Endothelial cell of umbilical vein (primary cell): Measurements from ENCODE around the gene ZNF649. TPM values are rescaled to one million over a fixed set of nuclear protein-coding genes. Genes with fewer than 3 reads are reported as not detected.

Experiments used
- BruUV-seq: library from RNA; stranded (reverse); fragments of 400-500 nt; replicated peaks from 2 replicates; lab custom pipeline; 2021; lab: Mats Ljungman, UMichigan
- CTCF ChIA-PET: fragments of 300-600, 350-600 bp; sonication (Branson Sonifier 250); formaldehyde crosslinking; loops from one replicate; lab custom pipeline; 2021; ENCODE audit warnings: antibody characterized with exemption, inconsistent platforms; lab: Charles Lee
- POLR2A ChIA-PET: fragments of 300-600, 350-600 bp; sonication (Branson Sonifier 250); formaldehyde crosslinking; loops from one replicate; lab custom pipeline; 2021; ENCODE audit warnings: antibody characterized with exemption, inconsistent platforms; lab: Charles Lee
- DNase-seq: peaks from one replicate; pipeline ENCODE4 v3.0.0-alpha.2; 2011; ENCODE audit warnings: low read depth, low spot score
- FAIRE-seq: peaks from 2 replicates; lab custom pipeline; 2011; peaks lifted over from hg19 to GRCh38; lab: Jason Lieb, UNC
- H2AFZ ChIP-seq: 2 replicates; pipeline ENCODE4 v1.6.0; 2012; ENCODE audit warnings: low read depth, low read length, control low read depth, inconsistent platforms
- H3K27ac ChIP-seq: 2 replicates; pipeline ENCODE4 v1.5.1; 2011; ENCODE audit warnings: low read depth, mild to moderate bottlenecking, control low read depth, low read length, moderate library complexity; ENCODE audit not compliant: insufficient read depth
- H3K27me3 ChIP-seq, 2 experiments: 2 replicates each; pipeline versions ENCODE4 v1.6.0 to v1.6.1; 2011; ENCODE audit warnings: low read length in 2 of 2, mixed read lengths in 1 of 2; ENCODE audit not compliant: control insufficient read depth in 2 of 2, insufficient read depth in 2 of 2
- H3K36me3 ChIP-seq, 2 experiments: 2 replicates in 1 of 2; 3 replicates in 1 of 2; pipeline ENCODE4 v1.5.1; 2011; ENCODE audit warnings: low read length in 2 of 2, mild to moderate bottlenecking in 1 of 2, moderate library complexity in 1 of 2; ENCODE audit not compliant: control insufficient read depth in 2 of 2, insufficient read depth in 2 of 2; ENCODE audit errors: extremely low read depth in 1 of 2
- H3K4me1 ChIP-seq: 3 replicates; pipeline ENCODE4 v1.5.1; 2011; ENCODE audit warnings: mild to moderate bottlenecking, low read length; ENCODE audit not compliant: control insufficient read depth, insufficient read depth; ENCODE audit errors: extremely low read depth
- H3K4me2 ChIP-seq: 2 replicates; pipeline ENCODE4 v1.6.1; 2011; ENCODE audit warnings: low read length, control low read depth, mixed read lengths; ENCODE audit not compliant: insufficient read depth
- H3K4me3 ChIP-seq, 3 experiments: fragments of 200-600 bp in 1 of 3; sonication (generic), shearing (Covaris generic) in 1 of 3; replicated peaks in 1 of 3; 2 replicates each; pipeline ENCODE4 v1.5.1; 2011 to 2016; ENCODE audit warnings: control low read depth in 3 of 3, low read length in 3 of 3, mild to moderate bottlenecking in 2 of 3, inconsistent platforms in 1 of 3, low read depth in 1 of 3, moderate library complexity in 1 of 3; ENCODE audit not compliant: insufficient read depth in 1 of 3
- H3K79me2 ChIP-seq: 2 replicates; pipeline ENCODE4 v1.6.0; 2012; ENCODE audit warnings: low read length, inconsistent platforms; ENCODE audit not compliant: control insufficient read depth, insufficient read depth
- H3K9ac ChIP-seq: replicated peaks from 2 replicates; pipeline ENCODE3; 2011; ENCODE audit warnings: low read length, control low read depth; ENCODE audit not compliant: insufficient read depth; ENCODE audit errors: extremely low read depth
- H3K9me1 ChIP-seq: replicated peaks from 3 replicates; pipeline ENCODE4 v1.6.0; 2011; ENCODE audit warnings: mild to moderate bottlenecking, low read length; ENCODE audit not compliant: control insufficient read depth, insufficient read depth; ENCODE audit errors: extremely low read depth
- H3K9me3 ChIP-seq: replicated peaks from 2 replicates; pipeline ENCODE4 v1.5.1; 2012; ENCODE audit warnings: low read length, inconsistent platforms; ENCODE audit not compliant: control insufficient read depth, insufficient read depth
- H4K20me1 ChIP-seq: replicated peaks from 2 replicates; pipeline ENCODE3; 2011; ENCODE audit warnings: mild to moderate bottlenecking, low read length; ENCODE audit not compliant: control insufficient read depth, insufficient read depth; ENCODE audit errors: extremely low read depth
- CTCF ChIP-seq, 2 donors: IDR thresholded peaks; 1 replicate in 1 of 2; 2 replicates in 1 of 2; pipeline ENCODE4 v1.5.1; 2011; ENCODE audit warnings: low read length in 2 of 2, mild to moderate bottlenecking in 2 of 2, moderate library complexity in 2 of 2, control low read depth in 1 of 2, inconsistent platforms in 1 of 2, low read depth in 1 of 2; ENCODE audit not compliant: insufficient read depth in 1 of 2; ENCODE audit errors: extremely low read depth in 1 of 2
- EZH2 ChIP-seq: IDR thresholded peaks from 2 replicates; pipeline ENCODE4 v1.6.1; 2012; ENCODE audit warnings: borderline replicate concordance, low read depth, mild to moderate bottlenecking, moderate library complexity, low read length, inconsistent platforms; ENCODE audit not compliant: severe bottlenecking
- FOS ChIP-seq: IDR thresholded peaks from 2 replicates; pipeline ENCODE4 v1.6.1; 2011; ENCODE audit warnings: mild to moderate bottlenecking, low read length, moderate library complexity, borderline replicate concordance; ENCODE audit not compliant: insufficient read depth
- GATA2 ChIP-seq: IDR thresholded peaks from 2 replicates; pipeline ENCODE4 v1.7.0; 2011; ENCODE audit warnings: low read depth, mild to moderate bottlenecking, moderate library complexity, mixed read lengths, low read length; ENCODE audit not compliant: insufficient read length, insufficient read depth
- JUN ChIP-seq: IDR thresholded peaks from 2 replicates; pipeline ENCODE4 v1.6.1; 2011; ENCODE audit warnings: borderline replicate concordance, low read depth; ENCODE audit not compliant: insufficient read length, insufficient read depth
- MAX ChIP-seq: IDR thresholded peaks from 2 replicates; pipeline ENCODE4 v1.6.1; 2011; ENCODE audit not compliant: insufficient read depth, insufficient read length
- MYC ChIP-seq: IDR thresholded peaks from one replicate; pipeline ENCODE4 v1.6.1; 2011; ENCODE audit warnings: mild to moderate bottlenecking, low read depth, low read length
- POLR2A ChIP-seq: IDR thresholded peaks from 2 replicates; pipeline ENCODE4 v1.6.1; 2012; ENCODE audit warnings: low read depth, mild to moderate bottlenecking, control low read depth, low read length
- POLR2AphosphoS5 ChIP-seq: IDR thresholded peaks from 2 replicates; pipeline ENCODE4 v1.6.1; 2012; ENCODE audit warnings: low read depth, mild to moderate bottlenecking, control low read depth, low read length, moderate library complexity; ENCODE audit not compliant: insufficient read depth
- dilution Hi-C: fragments of 300-500 bp; cut with MboI; formaldehyde crosslinking; loops from one replicate; pipeline ENCODE4 v1.15.0; 2019; ENCODE audit warnings: low sequenced_read_pairs; ENCODE audit not compliant: extremely low pct_ligation_motif_present
- intact Hi-C: fragments of 100-400 bp; cut with micrococcal nuclease; formaldehyde crosslinking; loops from one replicate; pipeline ENCODE4 v1.10.0; 2022
- polyA plus RNA-seq, 4 experiments: library from polyadenylated mRNA; depleted of rRNA in 3 of 4; stranded (reverse) in 3 of 4; unstranded in 1 of 4; fragments of >200 nt; gene quantifications; 2 replicates each; pipeline versions ENCODE4 v1.2.1 to v1.2.3, GENCODE V29; 2011 to 2012; ENCODE audit warnings: missing spikeins in 1 of 4
- total RNA-seq: library from RNA; stranded (reverse); gene quantifications from 2 replicates; pipeline ENCODE4 v1.2.3, GENCODE V29; 2021

ZNF649 gene
- total and polyA plus RNA-seq, 2 donors (not counting 3 experiments of a cell fraction or from before 2014, with no cell fraction given) = 2.0 to 8.6 TPM

DNA sequence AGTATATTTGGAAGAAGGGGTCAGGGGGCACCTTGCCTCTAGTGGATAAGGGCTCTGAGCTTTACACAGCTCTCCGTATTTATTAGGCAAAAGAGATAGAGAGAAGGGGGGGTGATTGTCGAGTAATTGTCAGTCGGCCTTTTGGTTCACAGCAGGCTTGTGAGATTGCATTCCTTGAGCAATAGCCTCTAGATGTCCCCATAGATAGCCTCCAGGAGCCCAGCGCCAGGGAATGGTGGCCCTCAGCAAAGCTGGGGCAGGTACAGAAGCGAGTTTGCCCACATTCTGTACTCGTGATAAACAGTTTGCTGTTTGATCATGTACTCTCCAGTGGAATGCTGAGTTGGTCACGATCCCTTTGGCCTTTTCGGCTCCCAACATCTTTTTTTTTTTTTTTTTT, 27.1 kb upstream of the ZNF649 start:
- no TSS peak for BruUV-seq
- CTCF ChIA-PET = no interaction called here

More for the DNA sequence above, 27.1 kb upstream of the ZNF649 start:
- peaks cover 3% of the 10 kb centered on the region for H3K79me2 ChIP-seq
- DNase-seq (no peak), FAIRE-seq (no peak)
- POLR2A ChIA-PET = no interaction called here
- H3K9me3 ChIP-seq = no peaks in the 10 kb centered on the region
- dilution Hi-C loops (no loop called here), intact Hi-C loops (no loop called here)
- peaks cover 3% of the 10 kb centered on the region for H3K4me1 ChIP-seq
- TF ChIP-seq MYC (no peak), JUN (no peak), MAX (no peak), CTCF (IDR thresholded peaks at IDR 0.05; ENCODE audit: extremely low read depth in 1 of 2, insufficient read depth in 1 of 2, low read depth in 1 of 2, low read length in 2 of 2) (no peak), POLR2A (no peak), EZH2 (no peak), GATA2 (no peak), FOS (no peak), POLR2AphosphoS5 (no peak)
- H3K27ac ChIP-seq = no peak overlapping the region
- H3K9me1 ChIP-seq = no peaks in the 10 kb centered on the region
- no peaks in the 10 kb centered on the region for H3K27me3 ChIP-seq
- no peak overlapping the region for H2AFZ ChIP-seq
- H4K20me1 ChIP-seq = no peaks in the 10 kb centered on the region
- H3K9ac ChIP-seq = no peak overlapping the region
- no peak overlapping the region for H3K4me3 ChIP-seq
- H3K4me2 ChIP-seq = no peak overlapping the region
- peaks cover 0 to 17% of the 10 kb centered on the region in 2 experiments for H3K36me3 ChIP-seq
